Activated CD8-positive, alpha-beta memory T cell treated with anti-CD3 and anti-CD28 coated beads, Interleukin-2, amount 50 U/mL, for 24 hours (primary cell): ENCODE data around the gene IDH3B.

ENCODE experiments used
- DNase-seq: peaks from one replicate; pipeline ENCODE4 v3.0.0-alpha.2; 2020; ENCODE audit errors: extremely low read depth

Gene IDH3B

GRCh38 chr20:2657241-2657640 is 6.8 kb downstream of the IDH3B start:
- DNase-seq = no peak

- DNase-seq = no peak
Measured at GRCh38 chr20:2656471-2657117, 7.4 kb downstream of the IDH3B start.

DNA sequence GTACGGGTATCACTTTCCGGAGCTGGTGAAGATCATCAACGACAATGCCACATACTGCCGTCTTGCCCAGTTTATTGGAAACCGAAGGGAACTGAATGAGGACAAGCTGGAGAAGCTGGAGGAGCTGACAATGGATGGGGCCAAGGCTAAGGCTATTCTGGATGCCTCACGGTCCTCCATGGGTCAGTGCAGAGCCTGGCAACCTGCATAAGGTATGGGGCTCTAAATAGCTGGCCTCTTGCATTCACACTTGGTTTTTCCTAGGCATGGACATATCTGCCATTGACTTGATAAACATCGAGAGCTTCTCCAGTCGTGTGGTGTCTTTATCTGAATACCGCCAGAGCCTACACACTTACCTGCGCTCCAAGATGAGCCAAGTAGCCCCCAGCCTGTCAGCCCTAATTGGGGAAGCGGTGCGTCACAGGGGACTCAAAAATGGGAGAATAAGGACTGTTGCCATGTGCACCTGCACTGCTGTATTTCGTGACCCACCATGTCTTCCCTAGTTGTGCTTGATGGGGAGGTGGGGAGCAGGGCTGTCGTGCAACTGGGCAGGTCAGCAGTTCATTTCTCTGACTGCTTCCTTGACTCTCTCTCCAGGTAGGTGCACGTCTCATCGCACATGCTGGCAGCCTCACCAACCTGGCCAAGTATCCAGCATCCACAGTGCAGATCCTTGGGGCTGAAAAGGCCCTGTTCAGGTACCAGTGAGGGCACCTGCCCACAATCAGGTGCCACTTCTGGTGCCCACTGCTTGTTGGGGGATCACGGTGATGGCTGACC is 8.5 kb downstream of the IDH3B start:
- DNase-seq = no peak

- no peak for DNase-seq
Measured at GRCh38 chr20:2654831-2655230, 9.2 kb downstream of the IDH3B start.

GRCh38 chr20:2654384-2654822 is 9.6 kb downstream of the IDH3B start:
- no peak for DNase-seq

DNA sequence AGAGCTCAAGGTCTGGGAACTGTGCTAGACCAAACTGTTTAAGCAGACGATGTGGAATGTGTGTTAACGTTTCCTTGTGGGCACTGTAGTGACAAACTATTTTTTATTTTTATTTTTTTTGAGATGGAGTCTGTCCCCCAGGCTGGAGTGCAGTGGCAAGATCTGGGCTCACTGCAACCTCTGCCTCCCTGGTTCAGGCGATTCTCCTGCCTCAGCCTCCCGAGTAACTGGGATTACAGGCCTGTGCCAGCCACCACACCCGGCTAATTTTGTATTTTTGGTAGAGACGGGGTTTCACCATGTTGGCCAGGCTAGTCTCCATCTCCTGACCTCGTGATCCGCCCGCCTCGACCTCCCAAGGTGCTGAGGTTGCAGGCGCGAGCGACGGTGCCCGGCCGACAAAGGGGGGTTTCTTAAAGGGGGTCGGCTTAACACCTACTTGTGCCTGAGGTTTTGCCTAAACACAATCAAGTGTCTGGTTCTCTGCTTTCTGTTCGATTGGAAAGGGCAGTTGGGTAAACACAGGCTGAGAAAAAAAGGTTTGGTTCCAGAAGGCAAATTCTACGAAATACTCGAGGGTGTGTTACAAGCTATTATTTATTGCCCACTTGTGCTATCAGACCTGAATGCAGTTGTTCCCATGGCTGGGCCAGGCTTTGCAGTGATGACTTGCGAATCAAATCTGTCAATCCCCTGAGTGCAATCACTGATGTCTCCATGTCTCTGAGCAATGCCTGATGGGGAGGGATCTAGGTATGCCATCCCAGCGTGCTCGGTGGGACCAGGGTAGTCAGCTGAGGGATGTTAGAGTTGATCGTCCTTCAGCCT is 10.2 kb downstream of the IDH3B start:
- DNase-seq = no peak

DNA sequence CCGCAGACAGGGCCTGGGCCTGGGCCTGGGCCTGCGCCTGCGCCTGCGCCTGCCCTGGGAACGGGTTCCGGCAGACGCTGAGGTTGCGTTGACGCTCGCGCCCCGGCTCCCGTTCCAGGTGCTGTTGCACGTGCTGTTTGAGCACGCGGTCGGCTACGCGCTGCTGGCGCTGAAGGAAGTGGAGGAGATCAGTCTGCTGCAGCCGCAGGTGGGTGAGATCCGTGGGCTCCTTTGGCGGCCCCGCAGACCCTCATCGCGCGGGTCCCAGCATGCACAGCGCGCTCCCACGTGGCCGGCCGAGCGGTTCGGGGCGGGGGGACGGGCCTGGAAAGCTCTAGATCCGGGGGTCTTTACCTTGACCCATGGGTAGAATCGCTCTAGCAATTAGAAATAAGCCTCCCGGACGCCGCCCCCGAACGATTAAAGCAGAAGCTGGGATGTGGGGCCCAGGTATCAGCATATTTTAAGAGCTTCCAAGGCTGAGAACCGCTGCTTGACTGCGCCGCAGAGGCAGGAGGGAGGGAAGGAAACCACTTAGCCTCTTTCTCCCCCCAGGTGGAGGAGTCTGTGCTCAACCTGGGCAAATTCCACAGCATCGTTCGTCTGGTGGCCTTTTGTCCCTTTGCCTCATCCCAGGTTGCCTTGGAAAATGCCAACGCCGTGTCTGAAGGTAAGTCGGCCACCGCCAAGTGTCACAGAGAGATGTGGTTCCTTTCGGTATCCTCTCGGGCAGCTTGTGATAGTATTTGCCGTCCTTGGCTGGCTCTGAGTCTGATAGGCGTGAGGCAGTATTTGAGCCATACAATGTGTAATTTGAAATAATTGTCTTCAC is 11.1 kb downstream of the IDH3B start:
- no peak for DNase-seq

GRCh38 chr20:2651772-2652723 is 12.0 kb downstream of the IDH3B start, which contains the start of gene NOP56:
Gene NOP56 (plus strand): TSS chr20:2652632. CDS start chr20:2652661, 29 bp downstream.
- peak; percentile 77 for DNase-seq

DNA sequence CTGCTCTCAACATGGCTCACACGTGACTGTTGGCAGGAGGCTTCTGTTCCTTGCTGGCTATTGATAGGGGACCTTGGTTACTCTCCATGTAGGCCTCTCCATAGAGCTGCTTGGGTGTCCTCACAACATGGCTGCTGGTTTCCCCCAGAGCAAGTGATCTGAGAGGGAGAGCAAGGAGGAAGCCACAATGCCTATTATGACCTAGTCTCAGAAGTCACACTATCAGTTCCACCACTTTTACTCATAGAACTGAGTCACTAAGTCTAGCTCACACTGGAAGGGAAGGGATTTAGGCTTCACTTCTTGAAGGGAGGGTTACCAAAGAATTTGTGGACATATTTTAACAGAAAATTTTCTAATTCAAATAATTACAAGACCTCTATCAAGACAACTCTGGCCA is 20.3 kb downstream of the IDH3B start:
- no peak for DNase-seq

DNA sequence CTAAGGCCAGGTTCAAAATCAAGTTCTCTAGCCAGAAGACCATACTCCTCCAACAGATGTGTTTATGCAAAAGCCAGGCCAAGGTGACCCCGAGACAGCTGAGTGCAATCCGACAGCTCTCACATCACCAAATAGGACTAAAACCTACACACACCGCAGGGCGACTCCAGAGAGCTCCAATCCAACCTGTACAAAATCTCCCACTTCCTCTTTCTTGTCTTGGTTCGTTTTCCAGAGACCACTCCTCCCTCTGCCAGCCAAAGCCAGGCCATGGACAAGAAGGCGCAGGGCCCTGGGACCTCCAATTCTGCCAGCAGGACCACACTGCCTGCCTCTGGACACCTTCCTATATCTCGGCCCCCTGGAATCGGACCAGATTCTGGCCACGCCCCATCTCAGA is 23.1 kb downstream of the IDH3B start:
- no peak for DNase-seq

DNA sequence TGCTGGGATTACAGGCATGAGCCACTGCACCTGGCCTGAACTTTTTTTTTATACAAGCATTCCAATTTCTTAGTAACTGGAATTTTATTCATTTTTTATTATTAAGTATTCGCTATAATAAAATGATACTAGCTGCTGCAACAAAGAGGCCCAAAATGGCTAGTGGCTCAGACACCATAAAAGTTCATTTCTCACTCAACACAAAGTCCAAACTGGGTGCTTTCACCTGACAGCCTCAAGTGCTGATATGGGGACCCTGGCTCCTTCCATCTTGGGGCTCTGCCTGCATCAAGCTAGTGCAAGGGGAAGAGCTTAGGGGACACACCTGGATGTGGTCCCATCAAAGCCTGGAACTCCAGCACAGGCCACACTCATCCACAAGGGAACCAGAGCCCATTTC is 23.8 kb downstream of the IDH3B start:
- DNase-seq = no peak

DNA sequence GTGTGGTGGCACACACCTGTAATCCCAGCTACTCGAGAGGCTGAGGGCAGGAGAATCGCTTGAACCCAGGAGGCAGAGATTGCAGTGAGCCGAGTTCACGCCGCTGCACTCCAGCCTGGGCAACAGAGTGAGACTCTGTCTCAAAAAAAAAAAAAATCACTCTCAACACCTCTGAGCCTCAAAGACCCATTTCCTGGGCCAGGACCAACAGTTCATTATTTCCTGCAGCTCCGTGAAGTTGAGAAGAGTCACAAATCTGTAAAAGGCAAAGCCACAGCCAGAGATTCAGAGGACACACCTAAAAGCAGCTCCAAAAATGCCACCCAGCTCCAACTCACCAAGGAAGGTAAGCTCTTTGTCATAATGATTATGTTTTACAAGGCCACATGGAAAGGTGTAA is 26.8 kb downstream of the IDH3B start:
- no peak for DNase-seq

DNA sequence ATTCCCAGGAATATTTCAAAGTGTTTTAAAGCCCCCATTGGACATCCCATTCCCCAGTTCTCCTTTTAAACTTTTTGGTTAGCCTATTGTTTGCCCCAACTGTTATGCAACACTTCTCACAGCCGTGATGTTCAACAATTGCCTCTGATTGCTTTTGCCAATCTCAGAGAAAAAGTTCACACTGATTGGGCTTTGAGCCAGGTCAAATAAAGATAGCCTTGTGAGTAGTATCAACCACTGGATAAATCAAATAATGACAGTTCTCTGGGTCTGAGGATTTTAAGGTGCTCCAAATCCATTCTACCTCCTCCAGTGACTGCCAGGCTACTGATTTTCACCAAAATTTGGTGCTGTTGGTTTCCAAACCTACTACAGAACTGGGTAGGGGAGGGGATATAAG is 30.6 kb downstream of the IDH3B start:
- DNase-seq = no peak

DNA sequence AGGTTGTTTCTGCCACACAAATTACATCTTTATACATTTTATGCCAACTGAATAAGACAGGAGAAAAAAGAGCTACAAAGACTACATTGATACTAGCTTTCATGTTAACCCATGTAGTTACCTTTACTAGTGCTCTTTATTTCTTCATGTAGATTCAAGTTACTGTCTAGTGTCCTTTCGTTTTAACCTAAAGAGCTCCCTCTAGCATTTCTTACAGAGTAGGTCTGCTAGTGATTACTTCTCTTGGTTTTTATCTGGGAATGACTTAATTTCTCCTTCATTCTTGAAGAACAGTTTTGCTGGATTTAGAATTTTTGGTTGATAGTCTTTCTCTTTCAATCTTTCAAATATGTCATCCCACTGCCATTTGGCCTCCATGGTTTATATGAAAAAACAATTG is 32.8 kb downstream of the IDH3B start:
- DNase-seq = no peak

DNA sequence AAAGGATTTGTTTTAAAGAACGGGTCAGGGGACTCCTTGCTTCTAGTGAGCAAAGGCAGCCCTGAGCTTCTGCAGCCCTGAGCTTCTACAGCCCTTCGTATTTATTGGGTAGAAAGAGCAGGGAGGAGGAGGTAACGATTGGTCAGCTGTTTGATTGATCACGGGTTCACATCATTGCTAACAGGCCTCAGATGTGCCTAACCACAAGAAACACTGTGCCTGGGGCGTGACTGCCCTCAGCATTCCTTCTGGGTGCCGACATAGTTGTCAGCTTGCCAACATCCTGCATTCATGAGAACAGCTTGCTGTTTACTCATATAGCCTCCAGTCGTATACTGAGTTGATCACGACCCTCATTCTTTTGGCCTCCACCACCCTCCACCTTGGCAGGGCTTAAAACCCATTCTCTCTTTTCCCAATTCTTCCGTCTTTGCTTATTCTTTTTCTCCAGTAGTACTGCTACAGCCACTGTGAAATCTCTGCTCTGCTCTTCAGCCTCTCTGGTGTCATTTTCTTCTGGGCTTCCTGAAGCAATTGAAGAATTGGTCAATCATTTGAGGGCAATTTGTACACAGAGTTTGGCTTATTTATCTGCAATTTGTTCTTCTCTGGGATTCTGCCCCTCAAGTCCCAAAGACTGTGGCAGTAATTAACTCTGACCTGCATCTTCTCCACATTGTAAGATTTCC is 37.0 kb downstream of the IDH3B start:
- DNase-seq = no peak

DNA sequence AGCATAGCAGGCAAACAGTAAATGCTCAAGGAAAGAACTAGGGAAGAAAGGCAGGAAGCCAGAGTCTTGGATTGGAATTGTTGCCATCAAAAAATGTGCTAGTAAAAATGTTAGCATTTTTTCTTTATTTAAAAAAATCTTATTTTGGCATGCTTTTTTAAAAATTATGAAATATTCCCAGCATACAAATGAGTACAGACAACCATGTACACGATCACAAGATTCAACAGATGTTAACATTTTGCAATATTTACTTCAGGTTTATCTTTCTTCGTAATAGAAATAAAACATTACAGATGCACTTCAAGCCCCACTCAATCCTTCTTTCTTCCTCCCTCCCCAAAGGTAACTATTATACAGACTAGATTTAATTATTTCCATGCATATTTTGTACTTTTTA is 39.0 kb downstream of the IDH3B start:
- no peak for DNase-seq

DNA sequence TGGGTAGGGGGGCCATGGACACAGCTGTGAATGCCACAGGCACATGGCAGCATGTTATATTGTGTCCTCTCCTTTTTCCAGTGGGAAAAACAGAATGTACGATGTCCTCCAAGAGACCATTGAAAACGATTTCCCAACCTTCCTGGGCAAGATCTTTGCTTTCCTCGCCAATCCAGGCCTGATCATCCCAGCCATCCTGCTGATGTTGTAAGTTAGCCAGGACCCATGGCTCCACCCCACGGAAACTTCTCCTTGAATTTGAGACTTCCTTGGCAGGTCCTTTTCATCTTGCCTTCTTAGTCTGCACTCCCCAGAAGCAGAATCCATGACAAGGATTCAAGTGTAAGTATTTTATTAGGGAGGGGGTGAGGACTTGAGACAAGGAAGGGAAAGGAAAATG is 39.8 kb downstream of the IDH3B start:
- no peak for DNase-seq

- no peak for DNase-seq
Measured at GRCh38 chr20:2619961-2620595, 43.9 kb downstream of the IDH3B start.

- no peak for DNase-seq
Measured at GRCh38 chr20:2619337-2619736, 44.7 kb downstream of the IDH3B start.
